PFSK-1 (cell line): ENCODE results near the gene ALX1.
A peak's percentile ranks its signal among the peaks of the same experiment; 100 is the strongest.

Source experiments
- POLR2AphosphoS5 ChIP-seq: IDR thresholded peaks from 2 replicates; pipeline ENCODE4 v1.6.1; 2012; ENCODE audit warnings: low read depth, mild to moderate bottlenecking, control low read depth, low read length, moderate library complexity
- SIN3A ChIP-seq: IDR thresholded peaks from 2 replicates; pipeline ENCODE4 v1.6.1; 2012; ENCODE audit warnings: mild to moderate bottlenecking, low read length, moderate library complexity, borderline replicate concordance; ENCODE audit not compliant: insufficient read depth
- TAF1 ChIP-seq: IDR thresholded peaks from 2 replicates; pipeline ENCODE4 v1.6.1; 2012; ENCODE audit warnings: low read length, control low read depth, borderline replicate concordance; ENCODE audit not compliant: insufficient read depth

DNA sequence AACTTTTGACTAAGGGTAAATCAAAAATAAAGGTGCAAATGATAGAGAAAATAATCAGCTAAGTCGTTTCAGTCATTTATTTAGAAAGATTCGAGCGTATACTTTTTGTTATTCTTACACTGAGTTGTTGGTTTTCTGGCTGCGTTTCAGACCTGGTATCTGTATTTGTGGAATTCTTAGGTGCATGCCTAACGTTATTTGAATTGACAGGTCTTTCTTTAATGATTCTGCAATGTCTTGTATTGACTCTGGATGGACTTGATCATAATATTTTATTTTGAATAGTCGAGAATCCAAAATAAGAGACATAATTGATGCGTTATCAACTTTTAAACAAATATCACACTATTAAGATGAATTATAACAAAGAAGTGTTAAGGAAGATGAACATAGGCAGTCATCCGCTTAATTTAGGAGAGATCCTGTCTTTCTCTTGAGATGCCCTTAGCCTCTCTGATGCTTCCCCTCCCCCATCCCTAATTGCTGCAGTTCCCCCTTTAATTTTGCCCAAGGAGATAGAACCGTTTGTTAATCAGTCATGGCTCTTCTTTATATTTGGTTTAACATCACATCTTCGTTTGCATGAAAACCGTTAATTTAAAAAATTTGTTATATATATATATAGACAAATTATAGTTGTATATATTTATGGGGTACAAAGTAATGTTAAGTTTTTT, 1.8 kb downstream of the ALX1 start:
- no peak for TF ChIP-seq POLR2AphosphoS5
- TF ChIP-seq SIN3A: peak; percentile 84; the same call in 1 of the 2 replicates
- no peak for TF ChIP-seq TAF1
